HL-60 (cell line): Measurements from ENCODE around the gene INSM1.

Experiments
- DNase-seq, 2 experiments: peaks; one replicate each; pipeline ENCODE4 v3.0.0-alpha.2; 2010 to 2020; ENCODE audit warnings: low read depth in 1 of 2, low spot score in 1 of 2
- H3K27ac ChIP-seq: fragments of 250-450 bp; sonication (Bioruptor Pico); replicated peaks from 2 replicates; pipeline ENCODE4 v1.5.1; 2020; ENCODE audit warnings: mild to moderate bottlenecking, moderate library complexity
- H3K27me3 ChIP-seq: fragments of 250-450 bp; sonication (Bioruptor Pico); 2 replicates; pipeline ENCODE4 v1.5.1; 2021; ENCODE audit warnings: mild to moderate bottlenecking, moderate library complexity; ENCODE audit not compliant: insufficient read depth, poor library complexity, severe bottlenecking
- H3K4me3 ChIP-seq: replicated peaks from 2 replicates; pipeline ENCODE4 v1.5.1; 2011; ENCODE audit warnings: mild to moderate bottlenecking, control low read depth, low read length; ENCODE audit not compliant: insufficient read depth
- GABPA ChIP-seq: IDR thresholded peaks from 2 replicates; pipeline ENCODE4 v1.6.1; 2012; ENCODE audit warnings: low read depth
- POLR2AphosphoS5 ChIP-seq: IDR thresholded peaks from 2 replicates; pipeline ENCODE4 v1.6.1; 2012; ENCODE audit warnings: low read depth
- SPI1 ChIP-seq: IDR thresholded peaks from 2 replicates; pipeline ENCODE4 v1.6.1; 2012; ENCODE audit warnings: low read depth, mild to moderate bottlenecking, borderline replicate concordance
- TF ChIP-seq, protein P1 (sequence below): IDR thresholded peaks from 2 replicates; pipeline ENCODE4 v1.6.1; 2012; ENCODE audit warnings: low read depth; ENCODE audit not compliant: insufficient replicate concordance
- TF ChIP-seq, protein P2 (sequence below): IDR thresholded peaks from one replicate; pipeline ENCODE4 v1.5.1; 2011; ENCODE audit warnings: low read length, control low read depth, inconsistent platforms; ENCODE audit not compliant: insufficient read depth

The INSM1 gene

DNA sequence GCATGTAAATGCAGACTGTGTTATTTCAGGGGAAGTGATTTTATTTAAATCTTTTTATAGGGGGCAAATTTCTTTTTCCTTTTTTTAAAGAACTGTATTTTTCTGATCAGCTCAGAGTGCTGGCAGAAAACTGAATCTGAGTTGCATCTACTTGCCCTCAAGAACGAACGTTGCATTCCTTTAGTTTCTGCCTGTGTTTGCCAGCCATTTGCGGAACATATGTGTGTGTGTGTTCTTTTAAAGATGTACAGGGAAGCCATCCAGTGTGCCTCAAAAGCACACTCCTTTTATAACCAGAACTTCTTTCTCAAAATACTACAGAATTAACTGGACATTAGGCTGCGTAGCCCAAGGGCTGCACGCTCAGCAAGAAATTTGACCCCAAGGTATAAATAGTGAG lies 25.8 kb upstream of the INSM1 start:
- DNase-seq: no peak
- no peak overlapping the region for H3K4me3 ChIP-seq
- H3K27me3 ChIP-seq: no peaks in the 10 kb centered on the region
- TF ChIP-seq SPI1 (no peak), GABPA (no peak), POLR2AphosphoS5 (no peak)
- TF ChIP-seq, protein P1, sequence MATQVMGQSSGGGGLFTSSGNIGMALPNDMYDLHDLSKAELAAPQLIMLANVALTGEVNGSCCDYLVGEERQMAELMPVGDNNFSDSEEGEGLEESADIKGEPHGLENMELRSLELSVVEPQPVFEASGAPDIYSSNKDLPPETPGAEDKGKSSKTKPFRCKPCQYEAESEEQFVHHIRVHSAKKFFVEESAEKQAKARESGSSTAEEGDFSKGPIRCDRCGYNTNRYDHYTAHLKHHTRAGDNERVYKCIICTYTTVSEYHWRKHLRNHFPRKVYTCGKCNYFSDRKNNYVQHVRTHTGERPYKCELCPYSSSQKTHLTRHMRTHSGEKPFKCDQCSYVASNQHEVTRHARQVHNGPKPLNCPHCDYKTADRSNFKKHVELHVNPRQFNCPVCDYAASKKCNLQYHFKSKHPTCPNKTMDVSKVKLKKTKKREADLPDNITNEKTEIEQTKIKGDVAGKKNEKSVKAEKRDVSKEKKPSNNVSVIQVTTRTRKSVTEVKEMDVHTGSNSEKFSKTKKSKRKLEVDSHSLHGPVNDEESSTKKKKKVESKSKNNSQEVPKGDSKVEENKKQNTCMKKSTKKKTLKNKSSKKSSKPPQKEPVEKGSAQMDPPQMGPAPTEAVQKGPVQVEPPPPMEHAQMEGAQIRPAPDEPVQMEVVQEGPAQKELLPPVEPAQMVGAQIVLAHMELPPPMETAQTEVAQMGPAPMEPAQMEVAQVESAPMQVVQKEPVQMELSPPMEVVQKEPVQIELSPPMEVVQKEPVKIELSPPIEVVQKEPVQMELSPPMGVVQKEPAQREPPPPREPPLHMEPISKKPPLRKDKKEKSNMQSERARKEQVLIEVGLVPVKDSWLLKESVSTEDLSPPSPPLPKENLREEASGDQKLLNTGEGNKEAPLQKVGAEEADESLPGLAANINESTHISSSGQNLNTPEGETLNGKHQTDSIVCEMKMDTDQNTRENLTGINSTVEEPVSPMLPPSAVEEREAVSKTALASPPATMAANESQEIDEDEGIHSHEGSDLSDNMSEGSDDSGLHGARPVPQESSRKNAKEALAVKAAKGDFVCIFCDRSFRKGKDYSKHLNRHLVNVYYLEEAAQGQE: no peak
- TF ChIP-seq, protein P2, sequence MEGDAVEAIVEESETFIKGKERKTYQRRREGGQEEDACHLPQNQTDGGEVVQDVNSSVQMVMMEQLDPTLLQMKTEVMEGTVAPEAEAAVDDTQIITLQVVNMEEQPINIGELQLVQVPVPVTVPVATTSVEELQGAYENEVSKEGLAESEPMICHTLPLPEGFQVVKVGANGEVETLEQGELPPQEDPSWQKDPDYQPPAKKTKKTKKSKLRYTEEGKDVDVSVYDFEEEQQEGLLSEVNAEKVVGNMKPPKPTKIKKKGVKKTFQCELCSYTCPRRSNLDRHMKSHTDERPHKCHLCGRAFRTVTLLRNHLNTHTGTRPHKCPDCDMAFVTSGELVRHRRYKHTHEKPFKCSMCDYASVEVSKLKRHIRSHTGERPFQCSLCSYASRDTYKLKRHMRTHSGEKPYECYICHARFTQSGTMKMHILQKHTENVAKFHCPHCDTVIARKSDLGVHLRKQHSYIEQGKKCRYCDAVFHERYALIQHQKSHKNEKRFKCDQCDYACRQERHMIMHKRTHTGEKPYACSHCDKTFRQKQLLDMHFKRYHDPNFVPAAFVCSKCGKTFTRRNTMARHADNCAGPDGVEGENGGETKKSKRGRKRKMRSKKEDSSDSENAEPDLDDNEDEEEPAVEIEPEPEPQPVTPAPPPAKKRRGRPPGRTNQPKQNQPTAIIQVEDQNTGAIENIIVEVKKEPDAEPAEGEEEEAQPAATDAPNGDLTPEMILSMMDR: no peak
- H3K27ac ChIP-seq: no peak overlapping the region

DNA sequence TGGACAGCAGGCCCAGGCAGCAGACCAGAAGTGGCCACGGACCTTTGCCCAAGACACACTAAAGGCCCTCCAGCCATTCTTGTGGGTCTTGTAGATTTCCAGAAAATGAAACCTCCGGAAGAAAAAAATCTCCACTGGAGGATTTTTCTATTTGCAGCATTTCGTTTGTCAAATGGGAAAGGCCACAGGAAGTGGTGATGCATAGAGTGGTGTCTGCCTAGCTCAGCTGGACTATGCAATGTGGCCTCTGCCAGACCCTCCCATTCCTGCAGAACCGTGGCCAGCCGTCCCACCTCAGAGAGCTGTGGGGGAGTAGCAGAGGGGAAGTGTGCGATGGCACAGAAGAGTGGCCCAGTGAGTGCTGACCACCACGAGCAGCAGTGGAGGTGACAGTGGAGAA lies 24.0 kb upstream of the INSM1 start:
- Histone ChIP-seq H3K27ac (no peak overlapping the region), H3K4me3 (no peak overlapping the region), H3K27me3 (no peaks in the 10 kb centered on the region)
- DNase-seq: no peak
- no peak for TF ChIP-seq GABPA
- TF ChIP-seq, protein P1: no peak
- TF ChIP-seq, protein P2: no peak
- TF ChIP-seq POLR2AphosphoS5: no peak
- TF ChIP-seq SPI1: no peak

DNA sequence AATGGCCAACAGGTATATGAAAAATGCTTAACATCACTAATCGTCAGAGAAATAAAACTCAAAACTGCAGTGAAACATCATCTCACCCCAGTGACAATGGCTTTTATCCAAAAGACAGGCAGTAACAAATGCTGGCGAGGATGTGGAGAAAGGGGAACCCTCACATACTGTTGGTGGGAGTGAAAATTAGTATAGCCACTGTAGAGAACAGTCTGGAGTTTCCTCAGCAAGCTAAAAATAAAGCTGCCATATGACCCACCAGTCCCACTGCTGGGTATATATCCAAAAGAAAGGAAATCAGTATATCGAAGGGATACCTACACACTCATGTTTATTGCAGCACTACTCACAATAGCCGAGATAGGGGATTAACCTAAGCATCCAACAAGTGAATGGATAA lies 23.4 kb upstream of the INSM1 start:
- no peak overlapping the region for H3K27ac ChIP-seq
- TF ChIP-seq, protein P2: no peak
- TF ChIP-seq SPI1: no peak
- TF ChIP-seq, protein P1: no peak
- TF ChIP-seq POLR2AphosphoS5: no peak
- no peak for TF ChIP-seq GABPA
- no peaks in the 10 kb centered on the region for H3K27me3 ChIP-seq
- H3K4me3 ChIP-seq: no peak overlapping the region
- DNase-seq: no peak
